NCI-H524 treated with DMSO at 0.1 percent for 48 hours (cell line): ENCODE measurements around the gene RTL5.

Experiments
- DNase-seq: peaks from one replicate; lab custom pipeline; 2025; lab: John Stamatoyannopoulos, UW

The RTL5 gene

GRCh38 chrX:72107841-72108595 lies 23.7 kb downstream of the RTL5 start:
- no peak for DNase-seq

- no peak for DNase-seq
Measured at GRCh38 chrX:72107320-72107719, 24.4 kb downstream of the RTL5 start.

GRCh38 chrX:72105436-72105835 lies 26.3 kb downstream of the RTL5 start:
- DNase-seq: no peak

GRCh38 chrX:72102760-72103159 lies 29.0 kb downstream of the RTL5 start:
- DNase-seq: no peak

GRCh38 chrX:72102126-72102525 lies 29.6 kb downstream of the RTL5 start:
- no peak for DNase-seq

- DNase-seq: no peak
Measured at GRCh38 chrX:72101597-72102037, 30.1 kb downstream of the RTL5 start.

GRCh38 chrX:72100824-72101351 lies 30.8 kb downstream of the RTL5 start:
- DNase-seq: no peak

GRCh38 chrX:72100051-72100755 lies 31.5 kb downstream of the RTL5 start:
- DNase-seq: no peak

GRCh38 chrX:72097098-72097497 lies 34.6 kb downstream of the RTL5 start:
- no peak for DNase-seq

- no peak for DNase-seq
Measured at GRCh38 chrX:72095370-72095769, 36.3 kb downstream of the RTL5 start.

- no peak for DNase-seq
Measured at GRCh38 chrX:72094894-72095293, 36.8 kb downstream of the RTL5 start.

- DNase-seq: no peak
Measured at GRCh38 chrX:72089254-72089653, 42.5 kb downstream of the RTL5 start.

- no peak for DNase-seq
Measured at GRCh38 chrX:72088761-72089160, 43.0 kb downstream of the RTL5 start.

GRCh38 chrX:72086995-72087394 lies 44.7 kb downstream of the RTL5 start:
- no peak for DNase-seq

GRCh38 chrX:72084114-72084513 lies 47.6 kb downstream of the RTL5 start:
- no peak for DNase-seq

- no peak for DNase-seq
Measured at GRCh38 chrX:72083291-72083690, 48.4 kb downstream of the RTL5 start.

GRCh38 chrX:72081605-72082320 lies 50.0 kb downstream of the RTL5 start:
- DNase-seq: no peak

- no peak for DNase-seq
Measured at GRCh38 chrX:72080800-72081199, 50.9 kb downstream of the RTL5 start.

- no peak for DNase-seq
Measured at GRCh38 chrX:72080150-72080549, 51.6 kb downstream of the RTL5 start.

- no peak for DNase-seq
Measured at GRCh38 chrX:72079607-72080006, 52.1 kb downstream of the RTL5 start.

GRCh38 chrX:72078411-72078810 lies 53.3 kb downstream of the RTL5 start:
- no peak for DNase-seq
